HG03469 (cell line): ENCODE results near the gene HSH2D.
"Not testable (repeated sequence)": the region's sequence is repeated elsewhere in the genome, so short reads cannot be mapped to it uniquely, and the experiment has no call there.

ENCODE experiments used
- ATAC-seq: cut with Tn5 transposase; IDR thresholded peaks from one replicate; pipeline ENCODE4 v1.9.1; 2021; ENCODE audit warnings: mild to moderate bottlenecking, moderate library complexity, moderate number of reproducible peaks; ENCODE audit not compliant: unreplicated experiment

HSH2D gene

GRCh38 chr19:16154557-16154956, 11.1 kb downstream of the HSH2D start:
- no peak for ATAC-seq

GRCh38 chr19:16155128-16155527, 11.6 kb downstream of the HSH2D start:
- ATAC-seq, result no peak

- no peak for ATAC-seq
These were observed 13.4 kb downstream of the HSH2D start for GRCh38 chr19:16156904-16157303.

GRCh38 chr19:16157601-16158000, 14.1 kb downstream of the HSH2D start:
- ATAC-seq, result no peak

GRCh38 chr19:16159655-16160054, 16.2 kb downstream of the HSH2D start:
- ATAC-seq, result no peak

- ATAC-seq, result no peak
These were observed 17.0 kb downstream of the HSH2D start for GRCh38 chr19:16160445-16160942.

- ATAC-seq, result no peak
These were observed 17.6 kb downstream of the HSH2D start for GRCh38 chr19:16160943-16161560.

GRCh38 chr19:16161840-16162239, 18.4 kb downstream of the HSH2D start:
- ATAC-seq, result no peak

GRCh38 chr19:16164222-16164890, 20.9 kb downstream of the HSH2D start:
- no peak for ATAC-seq

GRCh38 chr19:16166417-16166816, 22.9 kb downstream of the HSH2D start:
- ATAC-seq, result no peak

GRCh38 chr19:16167055-16167454, 23.6 kb downstream of the HSH2D start:
- ATAC-seq, result no peak

- no peak for ATAC-seq
These were observed 25.1 kb downstream of the HSH2D start for GRCh38 chr19:16168465-16169081.

- no peak for ATAC-seq
These were observed 26.6 kb downstream of the HSH2D start for GRCh38 chr19:16170134-16170533.

GRCh38 chr19:16175954-16176353, 32.5 kb downstream of the HSH2D start:
- ATAC-seq, result no peak

GRCh38 chr19:16178866-16179265, 35.4 kb downstream of the HSH2D start:
- not testable (repeated sequence) for ATAC-seq

GRCh38 chr19:16180611-16181010, 37.1 kb downstream of the HSH2D start:
- ATAC-seq, result no peak

GRCh38 chr19:16184665-16185122, 41.2 kb downstream of the HSH2D start:
- no peak for ATAC-seq

- peak; percentile 70 for ATAC-seq
These were observed 41.8 kb downstream of the HSH2D start, which contains the start of gene FAM32A for GRCh38 chr19:16185123-16185767. Gene FAM32A (plus strand): TSS chr19:16185410. CDS start chr19:16185443, 33 bp downstream.

- ATAC-seq, result no peak
These were observed 42.3 kb downstream of the HSH2D start for GRCh38 chr19:16185768-16186123.

GRCh38 chr19:16188521-16188920, 45.0 kb downstream of the HSH2D start:
- no peak for ATAC-seq

GRCh38 chr19:16190198-16190597, 46.7 kb downstream of the HSH2D start:
- no peak for ATAC-seq
